Endodermal cell (in vitro differentiated cells): ENCODE results near the gene CINP. TPM values are rescaled to one million over a fixed set of nuclear protein-coding genes. Genes with fewer than 3 reads are reported as not detected.
A peak's percentile ranks its signal among the peaks of the same experiment; 100 is the strongest.
"Not testable (repeated sequence)": the region's sequence is repeated elsewhere in the genome, so short reads cannot be mapped to it uniquely, and the experiment has no call there.

Experiments
- DNase-seq: peaks from one replicate; pipeline ENCODE4 v3.0.0-alpha.2; 2017
- H3K27ac ChIP-seq: 2 replicates; pipeline ENCODE4 v1.5.1; 2013; ENCODE audit warnings: mild to moderate bottlenecking, low read depth, low read length, moderate library complexity
- H3K27me3 ChIP-seq: 2 replicates; pipeline ENCODE4 v1.6.1; 2013; ENCODE audit warnings: mild to moderate bottlenecking, low read length, moderate library complexity; ENCODE audit not compliant: insufficient read depth, control insufficient read depth, poor library complexity, severe bottlenecking
- H3K36me3 ChIP-seq: 2 replicates; pipeline ENCODE4 v1.7.0; 2013; ENCODE audit warnings: mild to moderate bottlenecking, low read length, moderate library complexity; ENCODE audit not compliant: control insufficient read depth, insufficient read depth
- H3K4me1 ChIP-seq: one replicate; pipeline ENCODE4 v1.7.0; 2013; ENCODE audit warnings: low read length; ENCODE audit not compliant: control insufficient read depth, insufficient read depth
- H3K4me3 ChIP-seq: 2 replicates; pipeline ENCODE4 v1.5.1; 2013; ENCODE audit warnings: mild to moderate bottlenecking, low read length, moderate library complexity
- H3K9ac ChIP-seq: 2 replicates; pipeline ENCODE4 v1.6.1; 2013; ENCODE audit warnings: mild to moderate bottlenecking, low read length, moderate library complexity; ENCODE audit not compliant: poor library complexity, severe bottlenecking; ENCODE audit errors: extremely low read depth
- H3K9me3 ChIP-seq: 2 replicates; pipeline ENCODE4 v1.6.1; 2013; ENCODE audit warnings: mild to moderate bottlenecking, low read length, moderate library complexity; ENCODE audit not compliant: control insufficient read depth
- H3K27ac Mint-ChIP-seq: 2 replicates; pipeline ENCODE4 v1.8.0; 2020; ENCODE audit warnings: mixed read lengths
- H3K27me3 Mint-ChIP-seq: 2 replicates; pipeline ENCODE4 v1.8.0; 2021; ENCODE audit warnings: mild to moderate bottlenecking, mixed read lengths; ENCODE audit not compliant: insufficient read depth
- H3K36me3 Mint-ChIP-seq: 2 replicates; pipeline ENCODE4 v1.8.0; 2020; ENCODE audit warnings: low read depth, mixed read lengths
- H3K4me1 Mint-ChIP-seq: 2 replicates; pipeline ENCODE4 v1.8.0; 2020; ENCODE audit warnings: mixed read lengths
- H3K4me3 Mint-ChIP-seq: 2 replicates; pipeline ENCODE4 v1.8.0; 2020; ENCODE audit warnings: mild to moderate bottlenecking, moderate library complexity, mixed read lengths
- H3K9me3 Mint-ChIP-seq: 2 replicates; pipeline ENCODE4 v1.8.0; 2020; ENCODE audit warnings: mild to moderate bottlenecking, mixed read lengths
- WGBS, 2 experiments: methylation state at CpG; one replicate each; pipeline versions ENCODE4 v1.1.5 to v1.1.7; 2013; ENCODE audit warnings: missing lambda C conversion rate in 2 of 2, mixed read lengths in 1 of 2; ENCODE audit not compliant: insufficient coverage in 1 of 2, insufficient read length in 1 of 2; 5-methylcytosine and 5-hydroxymethylcytosine counted together
- total RNA-seq, 2 donors: library from RNA; stranded (reverse); fragmentation: NEBNext Ultra II Directional in 1 of 2; extraction: Animal tissue kit (Norgen Biotek cat#: 25700) in 1 of 2; gene quantifications; 2 replicates in 1 of 2; 3 replicates in 1 of 2; pipeline ENCODE4 v1.2.1, GENCODE V29; 2021
- TF ChIP-seq, protein P1 (sequence below): fragments of 200-600 bp; sonication (generic); conservative IDR thresholded peaks from 2 replicates; pipeline ENCODE4 v1.5.0; 2021; ENCODE audit warnings: antibody characterized with exemption, mild to moderate bottlenecking

Gene CINP
- total RNA-seq, 2 donors from 2014 or later = 33.3 to 38.3 TPM

DNA sequence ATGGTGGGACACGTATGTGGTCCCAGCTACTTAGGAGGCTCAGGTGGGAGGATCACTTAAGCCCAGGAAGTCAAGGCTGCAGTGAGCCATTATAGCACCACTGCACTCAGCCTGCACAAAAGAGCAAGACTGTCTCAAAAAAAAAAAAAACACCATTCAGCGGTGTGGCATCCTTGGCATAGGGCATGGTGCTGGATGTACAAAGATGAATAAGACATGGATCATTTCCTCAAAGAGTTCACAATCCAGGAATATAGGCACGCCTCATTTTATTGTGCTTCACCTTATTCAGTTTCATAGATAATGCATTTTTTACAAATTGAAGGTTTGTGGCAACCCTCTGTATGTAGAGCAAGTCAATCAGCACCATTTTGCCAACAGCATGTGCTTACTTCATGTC lies 6.4 kb downstream of the CINP start:
- Mint-ChIP-seq H3K9me3 (no peaks in the 10 kb centered on the region), H3K27ac (no peak overlapping the region), H3K4me1 (no peaks in the 10 kb centered on the region), H3K27me3 (no peaks in the 10 kb centered on the region), H3K4me3 (no peak overlapping the region), H3K36me3 (peaks cover 42% of the 10 kb centered on the region)
- 91 to 94% methylated on average over 2 to 3 of the region's 3 CpGs for WGBS, 2 experiments
- no peaks in the 10 kb centered on the region for H3K4me1 ChIP-seq
- H3K9me3 ChIP-seq = no peaks in the 10 kb centered on the region
- H3K36me3 ChIP-seq = peaks cover 47% of the 10 kb centered on the region
- no peak overlapping the region for H3K4me3 ChIP-seq
- no peaks in the 10 kb centered on the region for H3K27me3 ChIP-seq
- DNase-seq = no peak
- TF ChIP-seq, protein P1, sequence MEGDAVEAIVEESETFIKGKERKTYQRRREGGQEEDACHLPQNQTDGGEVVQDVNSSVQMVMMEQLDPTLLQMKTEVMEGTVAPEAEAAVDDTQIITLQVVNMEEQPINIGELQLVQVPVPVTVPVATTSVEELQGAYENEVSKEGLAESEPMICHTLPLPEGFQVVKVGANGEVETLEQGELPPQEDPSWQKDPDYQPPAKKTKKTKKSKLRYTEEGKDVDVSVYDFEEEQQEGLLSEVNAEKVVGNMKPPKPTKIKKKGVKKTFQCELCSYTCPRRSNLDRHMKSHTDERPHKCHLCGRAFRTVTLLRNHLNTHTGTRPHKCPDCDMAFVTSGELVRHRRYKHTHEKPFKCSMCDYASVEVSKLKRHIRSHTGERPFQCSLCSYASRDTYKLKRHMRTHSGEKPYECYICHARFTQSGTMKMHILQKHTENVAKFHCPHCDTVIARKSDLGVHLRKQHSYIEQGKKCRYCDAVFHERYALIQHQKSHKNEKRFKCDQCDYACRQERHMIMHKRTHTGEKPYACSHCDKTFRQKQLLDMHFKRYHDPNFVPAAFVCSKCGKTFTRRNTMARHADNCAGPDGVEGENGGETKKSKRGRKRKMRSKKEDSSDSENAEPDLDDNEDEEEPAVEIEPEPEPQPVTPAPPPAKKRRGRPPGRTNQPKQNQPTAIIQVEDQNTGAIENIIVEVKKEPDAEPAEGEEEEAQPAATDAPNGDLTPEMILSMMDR = no peak
- no peak overlapping the region for H3K27ac ChIP-seq
- no peak overlapping the region for H3K9ac ChIP-seq

DNA sequence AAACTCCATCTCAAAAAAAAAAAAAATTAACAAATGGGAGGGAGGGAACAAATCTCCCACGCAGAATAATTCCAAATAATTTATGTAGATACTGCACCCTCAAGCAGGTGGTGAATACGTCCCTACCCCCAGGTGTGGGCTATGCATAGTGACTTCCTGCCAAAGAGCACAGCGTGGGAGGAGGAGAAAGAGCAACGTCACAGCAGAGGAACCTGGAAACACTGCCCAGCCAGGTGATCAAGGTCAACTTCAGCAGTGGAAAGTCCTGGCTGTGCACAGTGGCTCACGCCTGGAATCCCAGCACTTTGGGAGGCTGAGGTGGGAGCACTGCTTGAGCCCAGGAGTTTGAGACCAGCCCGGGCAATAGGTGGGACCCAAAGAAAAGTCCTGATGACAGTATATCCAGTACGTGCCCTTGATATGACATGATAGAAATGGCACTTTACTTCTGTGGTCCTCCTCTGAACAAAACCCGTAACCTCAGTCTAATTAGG lies 9.5 kb downstream of the CINP start:
- no peak overlapping the region for H3K27ac ChIP-seq
- no peaks in the 10 kb centered on the region for H3K9me3 Mint-ChIP-seq
- H3K27me3 Mint-ChIP-seq = no peaks in the 10 kb centered on the region
- no peaks in the 10 kb centered on the region for H3K27me3 ChIP-seq
- H3K36me3 ChIP-seq = peaks cover 60% of the 10 kb centered on the region
- DNase-seq = no peak
- H3K27ac Mint-ChIP-seq = peak overlapping the region; percentile 26
- no peaks in the 10 kb centered on the region for H3K4me1 ChIP-seq
- H3K9ac ChIP-seq = no peak overlapping the region
- H3K4me3 Mint-ChIP-seq = no peak overlapping the region
- TF ChIP-seq, protein P1 = no peak
- no peaks in the 10 kb centered on the region for H3K4me1 Mint-ChIP-seq
- no peak overlapping the region for H3K4me3 ChIP-seq
- peaks cover 62% of the 10 kb centered on the region for H3K36me3 Mint-ChIP-seq
- H3K9me3 ChIP-seq = no peaks in the 10 kb centered on the region
- WGBS, 2 experiments = 90 to 91% methylated on average over 7 to 8 of the region's 8 CpGs

DNA sequence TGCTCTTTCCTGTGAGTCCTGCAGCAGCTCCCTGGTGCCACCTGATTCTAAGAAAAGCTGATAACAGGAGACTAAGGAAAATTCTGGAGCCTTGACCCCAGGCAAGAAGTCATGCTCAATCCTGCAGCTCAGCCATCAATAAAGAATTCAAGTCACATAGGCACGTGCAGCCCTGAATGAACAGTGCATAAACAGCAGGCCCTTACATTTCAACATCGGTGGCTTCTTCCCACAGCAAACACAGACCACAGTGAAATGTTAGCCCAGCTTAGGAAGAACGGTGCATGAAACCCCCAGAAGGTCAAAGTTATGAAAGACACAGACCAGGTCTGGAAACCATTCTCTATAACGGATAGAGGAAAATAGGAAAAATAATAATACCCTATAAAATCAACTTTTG lies 10.5 kb downstream of the CINP start:
- Mint-ChIP-seq H3K4me3 (no peak overlapping the region), H3K36me3 (peaks cover 61% of the 10 kb centered on the region), H3K27ac (peak overlapping the region; percentile 14), H3K4me1 (no peaks in the 10 kb centered on the region), H3K27me3 (no peaks in the 10 kb centered on the region), H3K9me3 (no peaks in the 10 kb centered on the region)
- no peak for DNase-seq
- 99 to 100% methylated on average over 1 to 3 of the region's 4 CpGs for WGBS, 2 experiments
- Histone ChIP-seq H3K9me3 (no peaks in the 10 kb centered on the region), H3K9ac (no peak overlapping the region), H3K27ac (no peak overlapping the region), H3K36me3 (peaks cover 58% of the 10 kb centered on the region), H3K27me3 (no peaks in the 10 kb centered on the region), H3K4me3 (no peak overlapping the region), H3K4me1 (no peaks in the 10 kb centered on the region)
- TF ChIP-seq, protein P1 = no peak

DNA sequence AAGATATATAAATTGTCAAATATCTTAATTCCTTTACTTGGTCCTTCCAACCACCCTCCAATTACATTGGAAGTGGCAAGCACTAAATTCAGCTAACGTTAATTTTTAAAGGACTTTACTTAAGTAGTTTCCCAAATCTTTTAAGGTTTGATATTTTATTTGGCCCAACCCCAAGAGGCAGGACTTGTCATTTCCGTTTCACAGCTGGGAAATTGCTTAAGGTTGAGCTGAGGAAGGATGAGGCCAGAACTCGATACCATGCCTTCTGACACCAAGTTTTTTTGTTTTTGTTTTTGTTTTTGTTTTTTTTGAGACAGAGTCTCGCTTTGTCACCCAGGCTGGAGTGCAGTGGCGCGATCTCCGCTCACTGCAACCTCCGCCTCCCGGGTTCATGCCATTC lies 11.1 kb downstream of the CINP start:
- DNase-seq, H3K27ac Mint-ChIP-seq, H3K4me3 ChIP-seq, H3K4me1 Mint-ChIP-seq, H3K27me3 Mint-ChIP-seq, H3K27me3 ChIP-seq, H3K9ac ChIP-seq, H3K9me3 Mint-ChIP-seq, H3K4me1 ChIP-seq, H3K4me3 Mint-ChIP-seq, H3K27ac ChIP-seq, H3K9me3 ChIP-seq: not testable (repeated sequence)
- H3K36me3 ChIP-seq = peaks cover 59% of the 10 kb centered on the region
- WGBS, 2 experiments = 97 to 100% methylated on average over 2 to 9 of the region's 9 CpGs
- peaks cover 61% of the 10 kb centered on the region for H3K36me3 Mint-ChIP-seq
